ENCODE data around the gene PHKA2.
"Not testable (repeated sequence)": the region's sequence is repeated elsewhere in the genome, so short reads cannot be mapped to it uniquely, and the experiment has no call there.

Gene PHKA2

DNA sequence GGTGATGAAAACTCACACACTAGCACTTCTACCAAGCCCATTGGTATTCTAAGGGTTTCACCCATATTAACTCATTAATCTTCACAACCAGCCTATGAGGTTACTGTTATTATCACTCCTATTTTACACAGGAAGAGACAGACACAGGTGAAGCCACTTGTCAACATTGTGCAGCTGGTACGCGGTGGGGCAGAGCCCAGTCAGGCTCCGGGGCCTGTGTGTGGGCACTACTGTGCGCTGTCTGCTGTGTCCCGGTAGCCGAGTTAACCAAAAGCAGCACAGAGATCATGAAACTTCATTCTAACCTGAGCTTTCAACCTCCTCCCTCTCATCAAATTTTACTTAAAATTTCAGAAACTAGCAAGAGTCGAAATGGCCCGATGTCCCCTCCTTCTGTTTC is 111.3 kb downstream of the PHKA2 start:
- no peak for DNase-seq

GRCh38 chrX:18871970-18872369 is 111.9 kb downstream of the PHKA2 start:
- no peak for DNase-seq

DNA sequence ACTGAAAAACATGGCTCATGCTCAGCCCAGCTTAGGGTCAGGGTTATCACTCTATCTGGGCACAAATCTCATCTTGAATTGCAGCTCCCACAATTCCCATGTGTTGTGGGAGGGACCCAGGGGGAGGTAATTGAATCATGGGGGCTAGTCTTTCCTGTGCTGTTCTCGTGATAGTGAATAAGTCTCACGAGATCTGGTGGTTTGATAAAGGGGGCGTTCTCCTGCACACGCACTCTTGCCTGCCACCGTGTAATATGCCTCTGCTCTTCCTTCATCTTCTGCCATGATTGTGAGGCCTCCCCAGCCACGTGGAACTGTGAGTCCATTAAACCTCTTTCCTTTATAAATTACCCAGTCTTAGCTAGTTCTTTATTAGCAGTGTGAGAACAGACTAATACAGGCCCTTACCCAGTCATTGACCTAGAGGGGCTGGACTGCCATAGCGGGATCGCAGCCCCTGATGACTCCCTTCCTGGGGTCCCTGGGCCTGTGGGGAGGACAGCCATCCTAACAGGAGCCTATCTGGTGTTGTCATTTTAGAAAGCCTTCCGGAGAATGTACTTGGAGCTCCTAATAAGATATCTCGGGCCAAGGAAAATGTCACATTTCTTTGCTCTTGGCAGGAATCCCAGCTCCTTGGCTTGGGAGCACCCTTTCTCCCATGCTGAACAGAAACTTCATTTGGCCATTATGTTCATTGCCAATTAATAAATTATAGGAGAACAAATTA is 112.6 kb downstream of the PHKA2 start:
- DNase-seq = no peak

- no peak for DNase-seq
Measured at GRCh38 chrX:18864390-18864920, 119.5 kb downstream of the PHKA2 start.

DNA sequence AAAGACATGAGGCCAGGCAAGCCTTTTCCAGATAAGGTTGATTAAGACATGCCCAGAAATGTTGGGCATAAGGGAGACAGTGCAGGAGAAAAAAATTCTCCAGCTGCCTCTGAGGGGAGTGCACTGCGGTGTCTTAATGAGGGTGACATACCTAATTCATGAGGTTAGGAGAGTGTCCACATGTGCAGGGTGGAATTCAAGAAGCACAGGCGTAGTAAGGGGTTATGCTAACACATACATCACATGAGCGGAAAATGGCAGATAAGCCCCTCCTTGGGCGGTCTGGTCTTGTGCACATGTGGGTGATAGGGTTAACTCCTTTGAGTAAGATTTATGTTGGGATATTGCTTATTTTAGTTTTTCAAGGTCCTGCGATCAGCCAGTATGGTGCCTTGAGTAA is 122.4 kb downstream of the PHKA2 start:
- no peak for DNase-seq

DNA sequence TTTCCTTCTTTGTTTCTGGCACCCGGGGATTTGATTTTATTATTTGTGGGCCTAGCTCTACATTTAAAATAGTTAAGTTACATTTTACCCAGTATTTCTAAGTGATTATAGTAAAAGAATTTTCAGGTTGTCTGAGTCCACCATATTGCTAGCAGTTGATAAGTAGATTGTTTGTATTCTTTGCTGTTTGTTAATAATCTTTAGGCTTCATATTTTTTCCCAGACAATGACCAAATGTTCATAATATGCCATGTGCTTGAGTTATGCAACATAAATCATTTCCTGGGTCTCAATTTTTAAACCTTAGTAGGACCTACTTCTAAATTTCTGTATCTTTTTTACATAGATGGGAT is 127.3 kb downstream of the PHKA2 start:
- DNase-seq = no peak

- no peak for DNase-seq
Measured at GRCh38 chrX:18855919-18856644, 127.8 kb downstream of the PHKA2 start.

GRCh38 chrX:18847901-18848300 is 136.0 kb downstream of the PHKA2 start:
- DNase-seq = not testable (repeated sequence)

All from anterior cingulate cortex (tissue), 58 donors.